Measurements from ENCODE around the gene LRIG3. TPM values are rescaled to one million over a fixed set of nuclear protein-coding genes. Genes with fewer than 3 reads are reported as not detected.

Gene LRIG3
- total and polyA plus RNA-seq, 2 of the 8 experiments (the other 6 are each of a cell fraction or from before 2014, with no cell fraction given), result 6.5 to 9.1 TPM

- TF ChIP-seq E2F6 (IDR thresholded peaks at IDR 0.05) (no peak), JUN (IDR thresholded peaks at IDR 0.05; ENCODE audit: low read depth, low read length) (no peak), SAP30 (IDR thresholded peaks at IDR 0.05; ENCODE audit: insufficient read depth, insufficient replicate concordance, low read length) (no peak), SP1 (IDR thresholded peaks at IDR 0.05; ENCODE audit: low read depth, low read length) (no peak), BCL11A (IDR thresholded peaks at IDR 0.05; ENCODE audit: low read depth in 2 of 2, low read length in 2 of 2) (no peak)
- TF ChIP-seq, protein P1, sequence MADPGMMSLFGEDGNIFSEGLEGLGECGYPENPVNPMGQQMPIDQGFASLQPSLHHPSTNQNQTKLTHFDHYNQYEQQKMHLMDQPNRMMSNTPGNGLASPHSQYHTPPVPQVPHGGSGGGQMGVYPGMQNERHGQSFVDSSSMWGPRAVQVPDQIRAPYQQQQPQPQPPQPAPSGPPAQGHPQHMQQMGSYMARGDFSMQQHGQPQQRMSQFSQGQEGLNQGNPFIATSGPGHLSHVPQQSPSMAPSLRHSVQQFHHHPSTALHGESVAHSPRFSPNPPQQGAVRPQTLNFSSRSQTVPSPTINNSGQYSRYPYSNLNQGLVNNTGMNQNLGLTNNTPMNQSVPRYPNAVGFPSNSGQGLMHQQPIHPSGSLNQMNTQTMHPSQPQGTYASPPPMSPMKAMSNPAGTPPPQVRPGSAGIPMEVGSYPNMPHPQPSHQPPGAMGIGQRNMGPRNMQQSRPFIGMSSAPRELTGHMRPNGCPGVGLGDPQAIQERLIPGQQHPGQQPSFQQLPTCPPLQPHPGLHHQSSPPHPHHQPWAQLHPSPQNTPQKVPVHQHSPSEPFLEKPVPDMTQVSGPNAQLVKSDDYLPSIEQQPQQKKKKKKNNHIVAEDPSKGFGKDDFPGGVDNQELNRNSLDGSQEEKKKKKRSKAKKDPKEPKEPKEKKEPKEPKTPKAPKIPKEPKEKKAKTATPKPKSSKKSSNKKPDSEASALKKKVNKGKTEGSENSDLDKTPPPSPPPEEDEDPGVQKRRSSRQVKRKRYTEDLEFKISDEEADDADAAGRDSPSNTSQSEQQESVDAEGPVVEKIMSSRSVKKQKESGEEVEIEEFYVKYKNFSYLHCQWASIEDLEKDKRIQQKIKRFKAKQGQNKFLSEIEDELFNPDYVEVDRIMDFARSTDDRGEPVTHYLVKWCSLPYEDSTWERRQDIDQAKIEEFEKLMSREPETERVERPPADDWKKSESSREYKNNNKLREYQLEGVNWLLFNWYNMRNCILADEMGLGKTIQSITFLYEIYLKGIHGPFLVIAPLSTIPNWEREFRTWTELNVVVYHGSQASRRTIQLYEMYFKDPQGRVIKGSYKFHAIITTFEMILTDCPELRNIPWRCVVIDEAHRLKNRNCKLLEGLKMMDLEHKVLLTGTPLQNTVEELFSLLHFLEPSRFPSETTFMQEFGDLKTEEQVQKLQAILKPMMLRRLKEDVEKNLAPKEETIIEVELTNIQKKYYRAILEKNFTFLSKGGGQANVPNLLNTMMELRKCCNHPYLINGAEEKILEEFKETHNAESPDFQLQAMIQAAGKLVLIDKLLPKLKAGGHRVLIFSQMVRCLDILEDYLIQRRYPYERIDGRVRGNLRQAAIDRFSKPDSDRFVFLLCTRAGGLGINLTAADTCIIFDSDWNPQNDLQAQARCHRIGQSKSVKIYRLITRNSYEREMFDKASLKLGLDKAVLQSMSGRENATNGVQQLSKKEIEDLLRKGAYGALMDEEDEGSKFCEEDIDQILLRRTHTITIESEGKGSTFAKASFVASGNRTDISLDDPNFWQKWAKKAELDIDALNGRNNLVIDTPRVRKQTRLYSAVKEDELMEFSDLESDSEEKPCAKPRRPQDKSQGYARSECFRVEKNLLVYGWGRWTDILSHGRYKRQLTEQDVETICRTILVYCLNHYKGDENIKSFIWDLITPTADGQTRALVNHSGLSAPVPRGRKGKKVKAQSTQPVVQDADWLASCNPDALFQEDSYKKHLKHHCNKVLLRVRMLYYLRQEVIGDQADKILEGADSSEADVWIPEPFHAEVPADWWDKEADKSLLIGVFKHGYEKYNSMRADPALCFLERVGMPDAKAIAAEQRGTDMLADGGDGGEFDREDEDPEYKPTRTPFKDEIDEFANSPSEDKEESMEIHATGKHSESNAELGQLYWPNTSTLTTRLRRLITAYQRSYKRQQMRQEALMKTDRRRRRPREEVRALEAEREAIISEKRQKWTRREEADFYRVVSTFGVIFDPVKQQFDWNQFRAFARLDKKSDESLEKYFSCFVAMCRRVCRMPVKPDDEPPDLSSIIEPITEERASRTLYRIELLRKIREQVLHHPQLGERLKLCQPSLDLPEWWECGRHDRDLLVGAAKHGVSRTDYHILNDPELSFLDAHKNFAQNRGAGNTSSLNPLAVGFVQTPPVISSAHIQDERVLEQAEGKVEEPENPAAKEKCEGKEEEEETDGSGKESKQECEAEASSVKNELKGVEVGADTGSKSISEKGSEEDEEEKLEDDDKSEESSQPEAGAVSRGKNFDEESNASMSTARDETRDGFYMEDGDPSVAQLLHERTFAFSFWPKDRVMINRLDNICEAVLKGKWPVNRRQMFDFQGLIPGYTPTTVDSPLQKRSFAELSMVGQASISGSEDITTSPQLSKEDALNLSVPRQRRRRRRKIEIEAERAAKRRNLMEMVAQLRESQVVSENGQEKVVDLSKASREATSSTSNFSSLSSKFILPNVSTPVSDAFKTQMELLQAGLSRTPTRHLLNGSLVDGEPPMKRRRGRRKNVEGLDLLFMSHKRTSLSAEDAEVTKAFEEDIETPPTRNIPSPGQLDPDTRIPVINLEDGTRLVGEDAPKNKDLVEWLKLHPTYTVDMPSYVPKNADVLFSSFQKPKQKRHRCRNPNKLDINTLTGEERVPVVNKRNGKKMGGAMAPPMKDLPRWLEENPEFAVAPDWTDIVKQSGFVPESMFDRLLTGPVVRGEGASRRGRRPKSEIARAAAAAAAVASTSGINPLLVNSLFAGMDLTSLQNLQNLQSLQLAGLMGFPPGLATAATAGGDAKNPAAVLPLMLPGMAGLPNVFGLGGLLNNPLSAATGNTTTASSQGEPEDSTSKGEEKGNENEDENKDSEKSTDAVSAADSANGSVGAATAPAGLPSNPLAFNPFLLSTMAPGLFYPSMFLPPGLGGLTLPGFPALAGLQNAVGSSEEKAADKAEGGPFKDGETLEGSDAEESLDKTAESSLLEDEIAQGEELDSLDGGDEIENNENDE (IDR thresholded peaks at IDR 0.05; ENCODE audit: insufficient replicate concordance, low read length), result no peak
These were observed 12.9 kb downstream of the LRIG3 start (continued) for GRCh38 chr12:58907391-58907790.
